ENCODE results near the gene ZNF83.
"Not testable (repeated sequence)": the region's sequence is repeated elsewhere in the genome, so short reads cannot be mapped to it uniquely, and the experiment has no call there.

Gene ZNF83

DNA sequence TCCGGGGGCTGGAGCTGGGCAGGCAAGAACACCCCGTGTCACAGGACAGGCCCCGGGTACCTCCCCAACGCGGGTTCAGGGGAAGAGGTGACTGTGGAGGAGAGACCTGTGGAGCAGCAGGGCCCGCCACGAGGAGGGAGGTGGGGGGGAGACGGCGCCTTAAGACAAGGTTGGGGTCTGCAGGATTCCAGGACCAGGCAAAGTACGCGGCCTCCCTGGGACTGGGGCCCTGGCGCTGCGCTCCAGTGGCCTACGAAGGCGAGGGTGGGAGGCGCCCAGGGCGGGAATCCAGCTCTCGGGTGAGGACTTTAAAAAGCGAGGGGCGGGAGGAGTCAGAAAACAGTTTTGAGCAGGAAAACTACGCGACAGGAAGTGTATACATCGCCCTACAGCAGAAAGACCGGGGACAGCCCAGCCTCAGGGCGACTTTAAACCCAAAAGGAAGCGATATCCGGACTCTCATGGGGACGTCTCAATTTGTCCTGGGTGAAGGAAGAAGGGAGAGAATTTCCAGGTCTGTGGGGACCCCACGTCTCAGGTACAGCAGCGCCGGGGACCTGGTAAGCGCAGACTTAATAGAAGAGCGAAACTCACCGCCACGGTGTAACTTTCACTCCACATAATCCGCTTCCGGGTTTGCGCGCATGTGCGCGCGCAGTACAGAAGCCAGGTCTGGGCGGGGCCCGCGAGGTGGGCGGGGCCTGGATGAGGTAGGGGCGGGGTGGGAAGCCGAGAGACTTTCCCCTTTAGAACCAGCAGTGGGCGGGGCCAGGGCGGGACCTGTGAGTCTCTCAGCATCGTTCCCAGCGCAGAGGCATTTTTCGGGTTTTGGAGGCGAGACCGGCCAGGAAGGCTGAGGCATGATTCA is at the start of gene ZNF83:
ZNF83 (minus strand) TSS at position 638 of the 868 bp plus-strand sequence.
- peak; percentile 84 to 89 for DNase-seq (ENCODE audit: low read depth in 2 of 2, low spot score in 1 of 2)

DNA sequence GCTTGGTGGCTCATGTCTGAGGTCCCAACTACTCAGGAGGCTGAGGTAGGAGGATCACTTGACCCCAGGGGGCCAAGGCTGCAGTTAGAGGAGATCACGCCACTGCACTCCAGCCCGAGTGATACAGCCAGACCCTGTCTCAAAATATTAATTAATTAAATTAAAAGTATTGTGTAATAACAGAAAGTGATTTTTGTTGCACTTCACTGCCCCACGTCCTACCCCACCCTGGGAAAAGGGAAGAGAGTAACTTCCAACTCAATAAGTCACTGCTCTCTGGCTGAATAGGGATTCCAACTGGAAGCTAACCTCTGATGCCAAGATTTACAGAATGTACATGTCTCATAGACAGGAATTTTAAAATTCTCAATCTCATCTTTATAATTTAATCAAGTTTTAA is 49.5 kb upstream of the ZNF83 start:
- DNase-seq (ENCODE audit: low read depth in 2 of 2, low spot score in 1 of 2), result no peak

DNA sequence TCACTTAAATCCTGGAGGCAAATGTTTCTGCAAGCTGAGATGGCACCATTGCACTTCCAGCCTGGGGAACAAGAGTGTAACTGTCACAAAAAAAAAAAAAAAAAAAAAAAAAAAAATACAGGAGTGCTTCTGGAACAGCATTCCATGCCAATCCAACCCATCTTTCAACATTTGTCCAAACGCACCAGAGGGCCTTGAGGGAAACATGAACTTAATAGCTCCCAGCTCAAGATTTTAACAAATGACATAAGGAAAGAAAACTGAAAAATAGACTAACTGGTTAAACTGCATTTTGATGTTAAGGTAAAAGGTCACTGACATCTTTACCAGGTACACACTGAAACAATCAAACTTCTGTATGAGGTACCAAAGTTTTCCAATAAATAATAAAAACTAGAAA is 47.7 kb upstream of the ZNF83 start:
- no peak for DNase-seq (ENCODE audit: low read depth in 2 of 2, low spot score in 1 of 2)

DNA sequence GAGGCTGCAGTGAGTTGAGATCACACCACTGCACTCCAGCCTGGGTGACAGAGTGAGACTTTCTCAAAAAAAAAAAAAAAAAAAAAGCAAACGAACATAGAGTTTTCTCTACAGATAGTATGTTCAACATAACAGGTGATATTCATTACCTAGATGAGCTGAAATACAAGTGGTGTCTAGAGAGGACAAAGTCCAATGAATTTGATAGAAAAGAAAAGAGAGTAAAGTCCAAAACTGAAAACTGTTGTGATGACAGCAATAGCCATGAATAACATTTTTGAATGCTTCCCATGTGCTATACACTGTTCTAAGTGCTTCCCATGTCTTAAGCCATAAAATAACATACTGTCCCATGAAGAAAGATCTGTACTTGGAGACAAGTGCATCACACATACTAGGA is 43.1 kb upstream of the ZNF83 start:
- DNase-seq (ENCODE audit: low read depth in 2 of 2, low spot score in 1 of 2), result not testable (repeated sequence)

DNA sequence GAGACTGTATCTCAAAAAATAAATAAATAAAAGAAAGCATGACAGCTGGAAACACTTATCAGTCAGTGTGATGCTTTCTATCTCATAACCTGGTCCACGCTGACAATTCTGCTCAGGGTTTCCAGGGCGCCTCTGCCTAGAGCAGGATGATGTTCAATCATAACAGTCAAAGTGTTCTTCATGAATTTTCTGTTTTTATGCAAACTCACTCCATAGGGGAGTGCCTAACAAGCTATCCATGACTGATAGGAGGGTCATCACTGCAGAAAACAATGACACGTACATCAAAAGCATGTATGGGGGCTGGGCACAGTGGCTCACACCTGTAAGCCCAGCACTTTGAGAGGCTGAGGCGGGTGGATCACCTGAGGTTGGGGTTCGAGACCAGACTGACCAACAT is 41.4 kb upstream of the ZNF83 start:
- DNase-seq (ENCODE audit: low read depth in 2 of 2, low spot score in 1 of 2), result no peak

DNA sequence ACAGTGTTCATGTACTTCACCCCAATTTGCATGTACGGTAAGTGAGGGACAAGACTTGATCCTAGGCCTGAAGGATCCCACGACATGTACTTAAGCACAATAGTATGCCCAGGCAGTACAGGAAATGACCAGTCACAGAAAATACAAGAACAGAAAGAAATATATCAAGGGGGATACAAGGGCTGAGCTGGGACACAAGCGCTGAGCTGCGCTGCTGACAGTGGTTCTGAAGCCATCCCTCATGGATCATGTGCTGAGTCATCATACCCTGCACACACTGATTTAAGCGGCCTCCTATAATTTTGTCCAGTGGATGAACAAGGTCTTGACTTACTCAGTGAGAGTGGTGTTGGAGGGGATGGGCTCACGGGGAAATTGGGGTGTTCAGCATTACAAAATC is 37.1 kb upstream of the ZNF83 start:
- DNase-seq (ENCODE audit: low read depth in 2 of 2, low spot score in 1 of 2), result not testable (repeated sequence)

DNA sequence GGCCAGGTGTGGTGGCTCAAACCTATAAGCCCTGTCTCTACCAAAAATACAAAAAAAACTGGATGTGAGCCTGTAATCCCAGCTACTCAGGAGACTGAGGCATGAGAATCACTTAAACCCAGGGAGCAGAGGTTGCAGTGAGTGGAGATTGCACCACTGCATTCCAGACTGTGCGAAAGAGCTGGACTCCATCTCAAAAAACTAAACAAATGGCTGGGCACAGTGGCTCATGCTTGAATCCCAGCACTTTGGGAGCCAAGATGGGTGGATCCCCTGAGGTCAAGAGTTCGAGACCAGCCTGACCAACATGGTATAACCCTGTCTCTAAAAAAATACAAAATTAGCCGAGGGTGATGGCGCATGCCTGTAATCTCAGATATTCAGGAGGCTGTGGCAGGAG is 34.9 kb upstream of the ZNF83 start:
- DNase-seq (ENCODE audit: low read depth in 2 of 2, low spot score in 1 of 2), result no peak

DNA sequence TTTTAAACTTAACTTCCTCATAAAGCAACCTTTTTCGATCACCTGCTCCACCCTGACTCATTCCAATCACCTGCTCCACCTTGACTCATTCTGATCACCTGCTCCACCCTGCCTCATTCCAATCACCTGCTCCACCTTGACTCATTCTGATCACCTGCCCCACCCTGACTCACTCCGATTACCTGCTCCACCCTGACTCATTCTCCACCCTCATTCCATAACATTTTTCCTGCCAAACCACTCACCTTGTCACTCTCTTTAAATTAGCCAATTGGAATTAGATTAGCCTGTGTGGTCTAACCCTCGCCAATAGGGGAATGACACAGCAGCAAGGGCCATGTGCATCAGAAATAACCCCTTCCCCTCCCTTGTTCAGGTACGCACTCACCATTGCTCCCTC is 31.9 kb upstream of the ZNF83 start:
- no peak for DNase-seq (ENCODE audit: low read depth in 2 of 2, low spot score in 1 of 2)

DNA sequence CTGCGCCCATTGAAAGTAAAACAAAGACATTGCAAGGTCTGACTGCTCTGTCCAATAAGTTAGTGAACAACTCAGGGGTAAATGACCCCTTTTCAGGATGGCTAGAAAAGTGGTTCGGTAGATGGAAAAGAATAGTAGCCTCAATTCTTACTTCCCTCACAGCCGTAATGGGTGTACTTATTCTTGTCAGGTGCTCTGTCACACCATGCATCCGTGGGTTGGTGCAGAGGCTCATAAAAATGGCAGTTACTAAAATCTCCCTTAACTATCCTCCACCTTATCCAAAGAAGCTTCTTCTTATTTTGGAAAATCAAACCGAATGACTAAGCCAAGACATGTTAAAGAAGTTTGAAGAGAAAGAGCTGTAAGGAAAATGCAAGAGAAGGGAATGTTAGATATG is 31.4 kb upstream of the ZNF83 start:
- DNase-seq (ENCODE audit: low read depth in 2 of 2, low spot score in 1 of 2), result no peak

DNA sequence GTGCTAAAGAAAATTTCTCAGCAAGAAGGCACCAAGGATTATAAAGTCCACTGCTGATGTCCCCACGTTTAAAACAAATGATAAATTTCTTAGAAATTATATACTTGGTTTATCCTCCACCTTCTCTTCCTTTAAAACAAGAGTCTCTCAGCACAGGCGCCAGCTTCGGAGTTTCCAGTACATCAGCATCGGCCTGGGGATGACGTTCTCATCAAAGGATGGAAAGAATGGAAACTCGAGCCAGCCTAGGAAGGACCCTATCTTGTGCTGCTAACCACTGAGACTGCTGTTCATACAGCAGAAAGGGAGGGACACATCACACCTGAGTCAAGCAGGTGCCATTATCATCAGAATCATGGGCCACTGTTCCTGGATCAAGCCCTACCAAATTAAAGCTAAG is 29.8 kb upstream of the ZNF83 start:
- DNase-seq (ENCODE audit: low read depth in 2 of 2, low spot score in 1 of 2), result no peak

DNA sequence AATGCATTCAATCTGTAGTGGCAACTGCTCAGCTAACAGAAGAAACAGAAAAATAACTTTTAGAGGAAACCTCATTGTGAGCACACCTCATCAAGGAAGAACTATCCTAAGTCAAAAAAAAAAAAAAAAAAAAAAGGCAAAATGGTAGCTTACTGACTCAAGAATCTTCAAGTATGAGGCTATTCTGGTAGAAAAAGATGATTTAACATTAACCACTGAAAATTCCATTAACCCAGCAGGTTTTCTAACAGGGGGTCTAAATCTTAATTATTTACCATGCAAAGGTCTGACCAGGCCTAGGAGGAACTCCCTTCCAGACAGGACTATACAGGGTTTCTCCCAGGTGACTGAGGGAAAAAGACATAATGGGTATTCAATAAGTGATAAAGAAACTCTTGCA is 28.4 kb upstream of the ZNF83 start:
- DNase-seq (ENCODE audit: low read depth in 2 of 2, low spot score in 1 of 2), result no peak

DNA sequence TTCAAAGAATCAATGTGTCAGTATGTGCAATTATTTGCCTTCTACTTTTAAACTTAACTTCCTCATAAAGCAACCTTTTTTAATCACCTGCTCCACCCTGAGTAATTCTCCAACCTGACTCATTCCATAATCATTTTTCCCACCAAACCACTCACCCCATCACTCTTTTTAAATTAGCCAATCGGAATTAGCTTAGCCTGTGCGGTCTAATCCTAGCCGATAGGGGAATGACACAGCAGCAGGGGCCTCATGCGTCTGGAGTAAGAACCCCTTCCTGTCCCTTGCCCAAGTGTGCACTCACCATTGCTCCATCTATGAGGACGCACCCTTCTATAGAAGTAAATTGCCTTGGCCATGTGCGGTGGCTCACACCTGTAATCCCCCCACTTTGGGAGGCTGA is 27.4 kb upstream of the ZNF83 start:
- DNase-seq (ENCODE audit: low read depth in 2 of 2, low spot score in 1 of 2), result no peak

DNA sequence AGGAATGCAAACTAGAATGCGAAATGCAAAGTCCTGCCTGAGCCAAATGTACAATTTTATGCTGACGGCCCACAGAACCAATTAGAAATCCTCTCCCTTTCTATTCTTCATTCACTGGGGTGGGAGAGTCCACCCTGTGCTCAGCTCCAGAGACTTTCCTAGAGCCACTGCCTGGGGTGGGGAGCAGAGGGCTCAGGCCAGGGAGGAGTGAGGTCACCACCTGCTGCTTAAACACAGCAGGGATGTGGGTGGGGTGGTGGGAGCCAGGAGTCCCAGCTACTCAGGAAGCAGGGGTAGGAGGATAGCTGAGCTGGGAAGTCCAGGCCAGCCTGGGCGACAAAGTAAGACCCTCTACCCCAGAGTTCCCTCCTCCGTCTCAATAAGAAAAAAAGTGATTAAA is 26.9 kb upstream of the ZNF83 start:
- no peak for DNase-seq (ENCODE audit: low read depth in 2 of 2, low spot score in 1 of 2)

DNA sequence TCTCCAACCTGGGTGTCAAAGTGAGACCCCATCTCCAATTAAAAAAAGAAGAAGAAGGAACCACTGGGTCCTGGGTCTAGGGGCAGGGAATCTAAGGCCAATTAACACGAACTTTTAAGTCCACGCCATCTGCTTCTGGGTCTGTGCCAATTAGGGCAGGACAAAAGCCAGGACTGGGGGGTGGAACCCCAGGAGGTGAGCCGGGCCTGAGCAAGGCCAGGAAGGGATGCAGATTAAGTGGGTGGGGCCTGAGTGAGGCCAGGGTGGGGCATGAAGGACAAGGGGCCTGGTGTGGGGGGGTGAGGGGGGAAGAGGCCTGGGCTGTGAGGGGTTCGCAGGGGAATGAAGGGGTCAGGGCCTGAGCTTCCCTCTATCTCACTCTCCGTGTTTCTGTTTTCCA is 26.3 kb upstream of the ZNF83 start:
- no peak for DNase-seq (ENCODE audit: low read depth in 2 of 2, low spot score in 1 of 2)

DNA sequence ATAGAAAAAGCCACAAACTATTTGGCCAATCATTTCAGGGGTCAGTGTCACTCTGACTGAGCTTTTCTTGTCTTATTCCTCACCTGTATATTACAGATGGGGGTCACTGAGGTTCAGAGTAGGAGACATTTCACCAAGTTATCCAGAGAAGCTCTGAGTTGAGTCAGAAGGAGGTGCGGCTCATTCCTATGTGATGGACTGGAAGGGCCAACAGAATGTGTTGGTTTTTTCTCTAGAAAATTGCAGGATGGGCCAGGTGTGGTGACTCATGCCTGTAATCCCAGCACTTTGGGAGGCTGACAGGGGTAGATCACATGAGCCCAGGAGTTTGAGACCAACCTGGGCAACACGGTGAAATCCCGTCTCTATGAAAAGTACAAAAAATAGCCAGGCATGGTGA is 24.5 kb upstream of the ZNF83 start:
- DNase-seq (ENCODE audit: low read depth in 2 of 2, low spot score in 1 of 2), result no peak

DNA sequence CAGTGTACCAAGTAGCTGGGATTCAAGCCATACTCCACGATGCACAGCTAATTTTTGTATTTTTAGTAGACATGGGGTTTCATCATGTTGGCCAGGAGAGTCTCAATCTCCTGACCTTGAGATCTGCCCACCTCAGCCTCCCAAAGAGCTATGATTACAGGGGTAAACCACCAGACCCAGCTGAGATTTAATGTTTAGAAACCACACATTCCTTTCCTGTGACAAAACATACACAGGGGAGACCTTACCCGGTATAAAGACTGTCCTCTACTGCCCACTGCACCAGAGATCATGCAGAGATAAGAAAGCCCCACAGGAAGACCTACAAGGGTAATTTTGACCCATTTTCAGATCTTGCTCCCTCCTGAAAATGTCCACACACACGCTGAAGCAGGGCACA is 22.8 kb upstream of the ZNF83 start:
- no peak for DNase-seq (ENCODE audit: low read depth in 2 of 2, low spot score in 1 of 2)

DNA sequence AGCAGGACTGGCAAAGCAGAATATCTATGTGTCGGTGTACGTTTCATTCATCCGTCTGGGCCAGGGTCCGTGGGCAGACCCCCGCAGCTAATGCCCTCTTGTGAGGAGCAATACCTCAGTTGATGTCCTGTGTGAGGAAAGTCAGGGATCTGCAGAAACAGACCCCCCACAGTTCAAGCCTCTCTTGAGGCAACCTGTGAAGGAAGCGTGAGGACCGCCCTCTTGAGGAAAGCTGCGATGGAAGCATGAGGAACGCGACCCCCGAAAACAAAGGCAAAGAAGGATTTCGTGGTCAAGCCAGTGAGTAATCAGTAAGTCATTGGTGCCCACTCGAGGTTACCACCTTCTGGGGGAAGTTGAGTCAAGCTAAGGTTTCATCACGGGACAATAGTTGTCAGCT is 20.9 kb upstream of the ZNF83 start:
- no peak for DNase-seq (ENCODE audit: low read depth in 2 of 2, low spot score in 1 of 2)

DNA sequence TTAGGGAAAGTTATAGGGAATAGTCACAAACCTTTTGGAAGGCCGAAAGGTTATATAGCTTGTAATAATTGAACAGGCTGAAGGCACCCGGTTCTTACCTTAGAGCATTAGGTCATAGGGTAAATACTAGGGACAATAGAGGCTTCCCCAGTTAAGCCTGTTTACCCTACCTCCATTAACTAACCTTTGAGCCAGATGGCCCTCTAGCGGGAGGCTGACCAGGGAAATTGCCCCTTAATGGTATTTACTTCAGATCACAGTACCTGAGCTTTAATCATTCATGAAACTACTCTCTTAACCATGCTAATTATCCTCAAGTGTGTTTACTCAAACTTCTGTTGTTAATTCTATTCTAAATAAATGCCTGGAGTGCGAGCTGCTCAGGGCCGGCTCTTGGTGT is 20.4 kb upstream of the ZNF83 start:
- DNase-seq (ENCODE audit: low read depth in 2 of 2, low spot score in 1 of 2), result no peak

DNA sequence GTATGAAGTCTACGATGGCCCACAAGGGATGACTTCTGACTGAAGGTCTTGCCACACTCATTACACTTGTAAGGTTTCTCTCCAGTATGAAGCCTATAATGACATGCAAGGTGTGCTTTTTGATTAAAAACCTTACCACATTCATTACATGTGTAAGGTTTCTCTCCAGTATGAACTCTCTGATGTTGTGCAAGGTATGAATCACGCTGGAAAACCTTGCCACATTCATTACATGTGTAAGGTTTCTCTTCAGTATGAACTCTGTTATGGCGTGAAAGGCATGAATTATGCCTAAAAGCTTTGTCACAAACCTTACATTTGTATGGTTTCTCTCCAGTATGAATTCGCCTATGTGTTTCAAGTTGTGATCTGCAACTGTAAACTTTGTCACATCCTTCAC is 15.0 kb upstream of the ZNF83 start:
- no peak for DNase-seq (ENCODE audit: low read depth in 2 of 2, low spot score in 1 of 2)

DNA sequence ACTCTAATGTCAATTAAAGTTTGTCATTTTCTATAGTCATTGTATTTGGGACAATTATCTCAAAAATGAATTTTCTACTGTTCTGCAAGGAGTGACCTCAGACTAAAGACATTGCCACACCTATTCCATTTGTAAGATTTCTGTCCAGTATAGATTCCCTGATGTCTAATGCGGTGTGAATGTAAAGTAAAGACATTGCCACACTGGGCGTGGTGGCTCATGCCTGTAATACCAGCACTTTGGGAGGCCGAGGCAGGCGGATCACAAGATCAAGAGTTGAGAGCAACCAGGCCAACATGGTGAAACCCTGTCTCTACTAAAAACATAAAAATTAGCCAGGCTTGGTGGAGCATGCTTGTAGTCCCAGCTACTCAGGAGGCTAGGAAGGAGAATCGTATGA is 13.8 kb upstream of the ZNF83 start:
- DNase-seq (ENCODE audit: low read depth in 2 of 2, low spot score in 1 of 2), result no peak

DNA sequence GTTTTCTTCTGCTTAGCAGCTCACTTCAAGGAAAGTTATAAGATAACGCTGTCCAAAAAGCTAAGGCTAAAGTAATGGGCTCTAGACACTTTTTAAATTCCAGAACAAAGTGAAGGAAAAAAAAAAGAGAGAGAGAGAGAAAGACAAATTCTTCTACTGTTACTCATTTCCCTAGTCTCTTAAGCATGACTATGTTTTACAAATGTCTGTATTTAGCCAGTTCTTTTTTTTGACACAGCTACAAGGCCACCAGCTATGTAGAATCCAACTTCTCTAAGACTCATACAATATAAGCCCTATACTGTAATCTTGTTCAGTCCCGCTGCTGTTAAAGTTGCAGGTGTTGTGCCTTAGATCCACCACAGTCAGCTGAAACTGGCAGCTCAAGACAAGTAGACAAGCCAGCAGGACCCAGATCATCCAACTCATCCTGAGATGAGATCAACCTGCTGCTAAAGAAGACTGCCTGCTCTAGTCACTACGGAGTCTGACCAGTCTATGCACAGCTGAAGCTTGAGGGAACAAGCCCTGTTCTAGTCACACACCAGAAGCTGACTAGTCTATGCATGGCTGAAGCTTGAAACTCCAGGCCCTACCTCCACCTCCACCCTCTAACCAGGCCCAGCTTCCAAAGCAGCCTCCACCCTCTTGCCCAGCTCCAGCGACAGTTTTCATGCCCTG is 10.3 kb upstream of the ZNF83 start:
- DNase-seq (ENCODE audit: low read depth in 2 of 2, low spot score in 1 of 2), result no peak

DNA sequence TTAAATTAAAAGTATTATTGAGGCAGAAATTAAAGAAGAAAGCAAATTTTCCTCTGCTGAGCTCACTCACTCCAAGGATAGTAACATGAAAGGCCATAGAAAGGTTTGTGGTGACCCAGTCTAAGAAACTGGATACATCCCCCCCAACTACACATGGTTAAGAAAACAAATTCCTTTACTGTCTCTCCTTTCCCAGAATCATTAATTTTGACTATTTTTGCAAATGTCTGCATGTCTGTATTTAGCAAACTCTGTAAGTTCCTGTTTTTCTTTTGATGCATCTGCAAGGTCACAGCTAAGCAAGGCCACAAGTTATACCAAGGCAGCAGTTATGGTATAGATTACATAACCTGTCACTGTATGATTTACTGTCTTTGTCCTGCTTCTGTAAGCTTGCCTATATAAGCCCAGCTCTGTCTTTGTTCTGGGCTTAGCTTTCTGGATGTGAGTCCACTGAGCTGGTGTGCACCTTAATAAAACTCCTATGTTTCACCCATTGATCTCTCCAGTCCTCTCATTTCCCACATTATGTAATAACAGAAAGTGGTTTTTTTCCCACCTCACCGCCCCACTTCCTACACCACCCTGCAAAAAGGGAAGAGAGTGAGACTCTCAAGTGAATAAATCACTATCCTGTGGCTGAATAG is 8.5 kb upstream of the ZNF83 start:
- no peak for DNase-seq (ENCODE audit: low read depth in 2 of 2, low spot score in 1 of 2)
